Chondrocyte (in vitro differentiated cells): ENCODE data around the gene DMAC2L. TPM values are rescaled to one million over a fixed set of nuclear protein-coding genes. Genes with fewer than 3 reads are reported as not detected.
A peak's percentile ranks its signal among the peaks of the same experiment; 100 is the strongest.
"Not testable (repeated sequence)": the region's sequence is repeated elsewhere in the genome, so short reads cannot be mapped to it uniquely, and the experiment has no call there.

ENCODE experiments used
- DNase-seq: peaks from one replicate; pipeline ENCODE4 v3.0.0; 2021; ENCODE audit warnings: mixed read lengths, low spot score
- H3K27ac Mint-ChIP-seq: one replicate; pipeline ENCODE4 v1.8.0; 2021; ENCODE audit warnings: mild to moderate bottlenecking, moderate library complexity, mixed read lengths; ENCODE audit not compliant: unreplicated experiment
- H3K27me3 Mint-ChIP-seq: 2 replicates; pipeline ENCODE4 v1.8.0; 2021; ENCODE audit warnings: low read depth, mixed read lengths
- H3K36me3 Mint-ChIP-seq: 2 replicates; pipeline ENCODE4 v1.8.0; 2021; ENCODE audit warnings: low read depth, mixed read lengths
- H3K4me1 Mint-ChIP-seq: 2 replicates; pipeline ENCODE4 v1.8.0; 2021; ENCODE audit warnings: low read depth, mild to moderate bottlenecking, mixed read lengths
- H3K4me3 Mint-ChIP-seq: one replicate; pipeline ENCODE4 v1.8.0; 2021; ENCODE audit warnings: mild to moderate bottlenecking, moderate library complexity, mixed read lengths; ENCODE audit not compliant: unreplicated experiment
- H3K9me3 Mint-ChIP-seq: 2 replicates; pipeline ENCODE4 v1.8.0; 2021; ENCODE audit warnings: low read depth, mixed read lengths
- CTCF ChIP-seq: fragments of 200-600 bp; sonication (generic); IDR thresholded peaks from 2 replicates; pipeline ENCODE4 v1.5.0; 2021; ENCODE audit warnings: antibody characterized with exemption, mild to moderate bottlenecking, moderate library complexity
- total RNA-seq: library from RNA; stranded (reverse); gene quantifications from 3 replicates; pipeline ENCODE4 v1.2.1, GENCODE V29; 2021

DMAC2L gene
- total RNA-seq, 1 donor from 2014 or later, result 13.5 TPM

GRCh38 chr14:50360093-50360492, 48.0 kb downstream of the DMAC2L start:
- no peak overlapping the region for H3K27ac Mint-ChIP-seq
- peaks cover 13% of the 10 kb centered on the region for H3K4me1 Mint-ChIP-seq
- H3K4me3 Mint-ChIP-seq, result no peak overlapping the region
- no peaks in the 10 kb centered on the region for H3K27me3 Mint-ChIP-seq
- TF ChIP-seq CTCF, result no peak
- H3K36me3 Mint-ChIP-seq, result peaks cover 7% of the 10 kb centered on the region
- H3K9me3 Mint-ChIP-seq, result no peaks in the 10 kb centered on the region
- DNase-seq, result no peak

DNA sequence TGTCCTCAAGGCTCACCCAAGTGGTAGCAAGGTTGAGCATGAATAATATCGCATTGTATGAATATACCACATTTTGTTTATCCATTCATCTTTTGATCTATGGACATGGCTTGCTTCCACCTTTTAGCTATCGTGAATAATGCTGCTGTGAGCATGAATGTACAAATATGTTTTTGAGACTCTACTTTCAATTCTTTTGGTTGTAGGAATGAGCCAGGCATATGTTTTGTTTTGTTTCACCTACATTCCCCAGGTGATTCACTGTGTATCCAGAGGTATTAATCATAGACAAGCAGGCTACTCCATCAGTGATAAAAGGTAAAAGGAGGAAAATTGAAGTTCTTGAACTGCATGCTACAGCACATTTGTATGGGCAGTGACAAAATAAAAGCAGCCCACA, 48.7 kb downstream of the DMAC2L start:
- Mint-ChIP-seq H3K27me3 (no peaks in the 10 kb centered on the region), H3K4me3 (no peak overlapping the region), H3K27ac (no peak overlapping the region), H3K4me1 (peaks cover 13% of the 10 kb centered on the region), H3K9me3 (no peaks in the 10 kb centered on the region), H3K36me3 (peaks cover 7% of the 10 kb centered on the region)
- no peak for TF ChIP-seq CTCF
- DNase-seq, result no peak

- H3K4me1 Mint-ChIP-seq, result peaks cover 13% of the 10 kb centered on the region
- not testable (repeated sequence) for H3K36me3 Mint-ChIP-seq, H3K9me3 Mint-ChIP-seq, H3K27me3 Mint-ChIP-seq, H3K27ac Mint-ChIP-seq, DNase-seq, H3K4me3 Mint-ChIP-seq
These were observed 49.6 kb downstream of the DMAC2L start for GRCh38 chr14:50361473-50362403.

DNA sequence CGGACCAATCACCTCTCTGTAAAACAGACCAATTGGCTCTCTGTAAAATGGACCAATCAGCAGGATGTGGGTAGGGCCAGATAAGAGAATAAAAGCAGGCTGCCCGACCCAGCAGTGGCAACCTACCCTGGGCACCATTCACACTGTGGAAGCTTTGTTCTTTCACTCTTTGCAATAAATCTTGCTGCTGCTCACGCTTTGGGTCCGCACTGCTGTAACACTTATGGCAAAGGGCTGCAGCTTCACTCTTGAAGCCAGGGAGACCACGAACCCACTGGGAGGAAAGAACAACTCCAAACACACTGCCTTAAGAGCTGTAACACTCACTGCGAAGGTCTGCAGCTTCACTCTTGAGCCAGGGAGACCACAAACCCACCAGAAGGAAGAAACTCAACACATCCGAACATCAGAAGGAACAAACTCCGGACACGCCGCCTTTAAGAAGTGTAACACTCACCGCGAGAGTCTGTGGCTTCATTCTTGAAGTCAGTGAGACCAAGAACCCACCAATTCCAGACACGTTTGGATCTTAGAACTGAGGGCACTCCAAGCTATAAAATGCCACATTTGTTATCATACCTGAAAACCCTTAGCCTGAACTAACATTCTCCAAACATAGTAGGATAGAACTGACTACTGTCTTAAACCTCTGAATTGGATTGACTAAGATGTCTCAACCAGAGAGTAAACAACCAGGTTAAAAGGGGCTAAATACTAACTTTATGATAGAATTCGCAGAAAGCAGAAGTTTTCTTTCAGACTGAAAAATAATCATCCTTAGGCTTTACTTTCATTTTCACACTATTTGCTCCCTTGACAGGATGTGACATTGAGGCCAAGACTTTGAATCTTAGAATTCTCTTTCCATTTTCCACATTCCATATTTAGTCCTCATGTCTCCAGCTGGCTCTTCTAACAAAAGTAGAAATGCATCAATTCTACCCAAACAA, 50.9 kb downstream of the DMAC2L start:
- Mint-ChIP-seq H3K9me3 (no peaks in the 10 kb centered on the region), H3K4me1 (peaks cover 13% of the 10 kb centered on the region), H3K27me3 (no peaks in the 10 kb centered on the region), H3K27ac (peak overlapping the region; percentile 93), H3K4me3 (peak overlapping the region; percentile 62), H3K36me3 (peaks cover 3% of the 10 kb centered on the region)
- no peak for TF ChIP-seq CTCF
- no peak for DNase-seq

GRCh38 chr14:50363714-50364111, 51.6 kb downstream of the DMAC2L start:
- TF ChIP-seq CTCF, result no peak
- Mint-ChIP-seq H3K4me3 (peak overlapping the region; percentile 62), H3K9me3 (no peaks in the 10 kb centered on the region), H3K27me3 (no peaks in the 10 kb centered on the region), H3K4me1 (peaks cover 13% of the 10 kb centered on the region), H3K36me3 (no peaks in the 10 kb centered on the region), H3K27ac (peak overlapping the region; percentile 93)
- no peak for DNase-seq
